Pancreas (tissue), 10 donors: ENCODE data around the gene GPBAR1. TPM values are rescaled to one million over a fixed set of nuclear protein-coding genes. Genes with fewer than 3 reads are reported as not detected.

Experiments
- ATAC-seq, 4 donors: fragments of 200-7000 bp; cut with Tn5 transposase; one replicate each; pipeline versions ENCODE4 v1.8.0 to v1.9.1; 2020; ENCODE audit warnings: mild to moderate bottlenecking in 4 of 4, moderate library complexity in 4 of 4
- DNase-seq, 6 donors: peaks; one replicate each; pipeline ENCODE4 v3.0.0-alpha.2; 2020
- FAIRE-seq: peaks from 2 replicates; lab custom pipeline; 2012; peaks lifted over from hg19 to GRCh38; lab: Jason Lieb, UNC
- H3K27ac ChIP-seq, 4 donors: fragments of 200-600 bp; sonication (generic); 1 replicate in 3 of 4; 2 replicates in 1 of 4; pipeline versions ENCODE4 v1.5.0 to v1.8.0; 2020
- H3K27me3 ChIP-seq, 4 donors: fragments of 200-600 bp; one replicate each; pipeline ENCODE4 v1.8.0; 2021
- H3K36me3 ChIP-seq, 3 donors: fragments of 200-600 bp; sonication (generic) in 1 of 3; one replicate each; pipeline versions ENCODE4 v1.5.0 to v1.8.0; 2020 to 2021
- H3K4me1 ChIP-seq, 3 donors: fragments of 200-600 bp; one replicate each; pipeline ENCODE4 v1.8.0; 2021
- H3K4me3 ChIP-seq, 4 donors: fragments of 200-600 bp; sonication (generic) in 2 of 4; one replicate each; pipeline versions ENCODE4 v1.5.0 to v1.8.0; 2020 to 2021
- H3K9me3 ChIP-seq, 4 donors: fragments of 200-600 bp; one replicate each; pipeline ENCODE4 v1.8.0; 2021
- CTCF ChIP-seq, 4 donors: fragments of 200-600 bp; sonication (generic) in 3 of 4; IDR thresholded peaks; one replicate each; pipeline versions ENCODE4 v1.5.0 to v1.8.0; 2021; ENCODE audit warnings: antibody characterized with exemption in 4 of 4
- WGBS, 2 donors: extraction: QIAGEN DNeasy Blood & Tissue Kit; methylation state at CpG; one replicate each; pipeline ENCODE4 v1.1.7; 2013; 5-methylcytosine and 5-hydroxymethylcytosine counted together
- intact Hi-C, 3 donors: fragments of 100-400 bp; cut with DNase I; formaldehyde crosslinking; loops; one replicate each; pipeline versions ENCODE4 v1.11.1 to v1.14.2; 2022
- polyA plus RNA-seq, 2 donors: library from polyadenylated mRNA; stranded (reverse); fragments of 200-250 nt; gene quantifications; one replicate each; pipeline ENCODE4 v1.2.3, GENCODE V29; 2013
- total RNA-seq, 6 donors: library from RNA; stranded (reverse); fragmentation: NEBNext Ultra II Directional in 4 of 6; extraction: Animal tissue kit (Norgen Biotek cat#: 25700) in 4 of 6; gene quantifications; one replicate each; pipeline versions ENCODE4 v1.2.1 to v1.2.4, GENCODE V29; 2021 to 2023
- donor health status: healthy with polysubstance abuse.
- donor health status: DM: no; HTN: no; CAD: no; lungs with moderate emphysema.
- donor health status: DM: no; HTN: no; CAD: no.
- donor health status: control.
- donor health status: control.
- donor health status: Bipolar disorder and iron deficiency.
- donor health status: DM: yes; HTN: yes; CAD: no.
- donor health status: DM: no; HTN: no; CAD: no.
- donor health status: DM: no; HTN: no; CAD: no.
- donor health status: DM: yes; HTN: yes; CAD: no.

GPBAR1 gene
- total and polyA plus RNA-seq, 8 donors, result 0.12 to 2.3 (median 1.2) TPM

- no peak for TF ChIP-seq CTCF (IDR thresholded peaks at IDR 0.05)
- peak; percentile 51 to 75 (median 64) for ATAC-seq
- peak; percentile 38 to 83 (median 56) for DNase-seq
- FAIRE-seq, result no peak
- Histone ChIP-seq H3K9me3 (no peaks in the 10 kb centered on the region), H3K27ac (peak overlapping the region; percentile 79 to 94 (median 90)), H3K4me1 (peaks cover 0 to 29% (median 0%) of the 10 kb centered on the region in 3 donors), H3K4me3 (peak overlapping the region; percentile 69 to 91 (median 82)), H3K27me3 (no peaks in the 10 kb centered on the region), H3K36me3 (no peaks in the 10 kb centered on the region)
- intact Hi-C loops, result no loop called here
- 0% methylated on average over 46 to 47 of the region's 47 CpGs for WGBS, 2 donors
Measured at GRCh38 chr2:218217360-218218267, 43.2 kb upstream of the GPBAR1 start.

GRCh38 chr2:218218268-218219185 is 42.3 kb upstream of the GPBAR1 start:
- no peaks in the 10 kb centered on the region for H3K27me3 ChIP-seq
- DNase-seq, result no peak
- no peak for TF ChIP-seq CTCF (IDR thresholded peaks at IDR 0.05)
- no peak for ATAC-seq
- 27 to 29% methylated on average over 4 of the region's 4 CpGs for WGBS, 2 donors
- intact Hi-C loops, result no loop called here
- H3K9me3 ChIP-seq, result no peaks in the 10 kb centered on the region
- no peak for FAIRE-seq
- H3K4me3 ChIP-seq, result peak overlapping the region; percentile 69 to 91 (median 82)
- peaks cover 0 to 34% (median 0%) of the 10 kb centered on the region in 3 donors for H3K4me1 ChIP-seq
- H3K27ac ChIP-seq, result peak overlapping the region in 2 of 4 donors; percentile 92 to 94
- H3K36me3 ChIP-seq, result no peaks in the 10 kb centered on the region

- H3K4me1 ChIP-seq, result peaks cover 0 to 34% (median 0%) of the 10 kb centered on the region in 3 donors
- peak overlapping the region in 1 of 4 donors; percentile 91 for H3K4me3 ChIP-seq
- WGBS, 2 donors, result 73 to 92% methylated on average over 2 of the region's 2 CpGs
- no peaks in the 10 kb centered on the region for H3K9me3 ChIP-seq
- ATAC-seq (no peak), DNase-seq (no peak), FAIRE-seq (no peak)
- no peaks in the 10 kb centered on the region for H3K27me3 ChIP-seq
- intact Hi-C loops, result no loop called here
- H3K27ac ChIP-seq, result no peak overlapping the region
- H3K36me3 ChIP-seq, result no peaks in the 10 kb centered on the region
- TF ChIP-seq CTCF (IDR thresholded peaks at IDR 0.05), result no peak
Measured at GRCh38 chr2:218219934-218220333, 40.9 kb upstream of the GPBAR1 start.

- H3K4me1 ChIP-seq, result peaks cover 0 to 34% (median 0%) of the 10 kb centered on the region in 3 donors
- WGBS, 2 donors, result 78% methylated on average over 5 of the region's 5 CpGs
- TF ChIP-seq CTCF (IDR thresholded peaks at IDR 0.05), result no peak
- no peak overlapping the region for H3K4me3 ChIP-seq
- FAIRE-seq (no peak), DNase-seq (no peak), ATAC-seq (no peak)
- no peaks in the 10 kb centered on the region for H3K9me3 ChIP-seq
- H3K27me3 ChIP-seq, result no peaks in the 10 kb centered on the region
- no peaks in the 10 kb centered on the region for H3K36me3 ChIP-seq
- intact Hi-C loops, result no loop called here
- no peak overlapping the region for H3K27ac ChIP-seq
Measured at GRCh38 chr2:218221000-218221399, 39.8 kb upstream of the GPBAR1 start.
